ENCODE results near the gene ESPL1.
A peak's percentile ranks its signal among the peaks of the same experiment; 100 is the strongest.
"Not testable (repeated sequence)": the region's sequence is repeated elsewhere in the genome, so short reads cannot be mapped to it uniquely, and the experiment has no call there.

Gene ESPL1

GRCh38 chr12:53300187-53300586 is 32.1 kb downstream of the ESPL1 start:
- peak; percentile 31 for DNase-seq (ENCODE audit: low read depth)

DNA sequence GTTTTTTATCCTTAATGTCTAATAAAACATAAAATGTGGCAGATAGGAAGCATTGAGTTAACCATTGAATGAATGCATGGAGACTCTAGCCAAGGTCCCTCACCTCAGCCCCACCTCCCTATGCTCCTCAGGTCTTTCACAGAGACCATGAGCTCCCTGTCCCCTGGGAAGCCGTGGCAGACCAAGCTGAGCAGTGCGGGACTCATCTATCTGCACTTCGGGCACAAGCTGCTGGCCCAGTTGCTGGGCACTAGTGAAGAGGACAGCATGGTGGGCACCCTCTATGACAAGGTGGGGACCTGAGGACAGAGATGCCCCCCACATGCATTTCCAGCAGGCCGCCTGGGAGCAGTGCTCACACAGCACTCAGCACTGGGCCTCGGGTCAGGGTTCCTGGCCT is 34.8 kb downstream of the ESPL1 start:
- DNase-seq (ENCODE audit: low read depth): no peak

GRCh38 chr12:53306826-53307225 is 38.7 kb downstream of the ESPL1 start:
- DNase-seq (ENCODE audit: low read depth): no peak

GRCh38 chr12:53308276-53308675 is 40.2 kb downstream of the ESPL1 start:
- DNase-seq (ENCODE audit: low read depth): no peak

DNA sequence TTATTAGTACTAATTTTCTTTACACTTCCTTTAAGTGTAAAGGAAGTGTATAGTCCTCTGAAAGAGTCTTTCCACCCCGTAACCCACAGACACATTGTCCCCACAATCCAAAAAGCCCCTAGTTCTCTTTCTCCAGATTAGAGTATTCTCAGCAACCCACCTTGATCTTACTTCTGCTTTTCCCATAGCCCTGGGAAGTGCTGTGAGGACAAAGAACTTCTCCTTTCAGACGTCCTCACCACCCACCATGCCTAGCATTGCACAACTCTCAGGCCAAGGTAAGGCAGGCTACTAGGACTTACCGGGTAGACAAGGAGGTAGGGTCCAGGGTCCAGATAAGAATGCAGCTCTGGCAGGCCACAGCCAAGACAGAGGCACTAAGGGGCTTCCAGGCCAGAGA is 45.9 kb downstream of the ESPL1 start:
- no peak for DNase-seq (ENCODE audit: low read depth)

DNA sequence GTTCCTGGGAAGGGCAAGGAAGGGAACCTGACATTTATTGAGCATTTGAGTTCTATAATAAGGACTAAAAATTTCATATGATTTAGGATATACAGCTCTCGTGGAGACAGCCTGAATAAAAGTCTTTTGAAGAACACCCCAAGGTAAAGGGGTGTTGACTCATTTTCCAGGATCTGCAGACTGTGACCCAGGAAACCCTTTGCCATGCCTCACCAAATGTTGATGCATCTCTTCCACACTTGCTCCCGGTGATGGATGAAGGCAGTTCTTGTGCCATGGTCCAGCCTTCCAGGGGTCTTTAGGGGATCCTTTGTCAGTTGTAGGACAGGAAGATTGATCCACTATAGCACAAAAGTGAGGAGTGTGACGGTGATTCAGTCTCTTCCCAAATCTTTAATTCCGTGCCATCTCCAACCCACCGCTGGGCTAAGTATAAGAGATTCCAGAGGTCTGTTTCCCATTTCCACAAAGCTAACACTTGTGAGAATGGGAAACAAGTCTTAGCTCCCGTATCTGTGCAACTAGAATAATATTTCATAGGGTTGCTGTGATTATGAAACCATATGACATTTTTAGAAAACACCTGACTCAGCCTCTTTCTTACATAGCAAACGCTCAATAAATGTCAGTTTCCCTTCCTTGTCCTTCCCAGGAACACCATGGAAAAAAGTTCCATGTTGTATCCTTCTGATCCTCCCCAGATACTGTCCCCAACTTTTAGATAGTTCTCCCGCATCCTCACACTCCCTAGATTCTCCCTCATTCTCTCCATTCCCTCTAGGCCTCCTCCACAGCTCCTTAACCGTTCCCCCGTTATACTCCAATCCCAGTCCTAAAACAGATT is 52.5 kb downstream of the ESPL1 start:
- no peak for DNase-seq (ENCODE audit: low read depth)

- no peak for DNase-seq (ENCODE audit: low read depth)
Measured at GRCh38 chr12:53324113-53324778, 56.1 kb downstream of the ESPL1 start.

DNA sequence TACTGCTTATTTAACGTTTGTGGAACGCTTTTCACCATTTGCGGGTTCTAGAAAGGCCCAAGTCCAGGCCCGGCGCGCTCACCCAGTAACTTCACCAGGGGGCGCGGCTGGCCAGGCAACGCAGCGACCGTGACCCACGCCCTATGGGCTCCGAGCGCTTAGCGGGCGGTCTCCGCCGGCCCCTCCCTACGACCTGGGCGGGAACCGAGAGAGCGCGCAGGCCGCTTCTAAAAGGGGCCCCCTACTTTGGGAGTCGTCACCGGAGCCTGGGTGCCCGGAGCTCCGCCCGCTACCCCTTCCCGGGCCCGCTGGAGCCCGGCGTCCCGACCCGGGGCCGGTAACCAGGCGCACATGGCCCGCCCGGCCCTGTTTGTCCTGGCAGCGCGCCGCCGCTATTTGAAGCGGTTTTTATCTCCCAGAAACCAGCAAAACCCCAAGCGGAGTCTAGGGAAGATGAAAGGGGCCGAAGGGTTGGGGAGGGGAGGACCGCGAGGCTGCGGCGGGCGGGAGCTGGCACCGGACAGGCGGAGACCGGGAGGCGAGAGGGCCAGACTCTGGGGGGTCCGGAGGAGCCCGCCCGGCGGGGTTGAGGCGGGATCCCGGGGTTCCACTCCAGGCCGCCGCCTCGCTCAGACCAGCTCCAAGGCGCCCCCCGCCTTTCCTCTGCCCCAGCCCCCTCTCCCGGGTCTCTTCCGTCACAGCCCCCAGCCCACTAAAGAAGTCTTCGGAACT is 56.8 kb downstream of the ESPL1 start:
- no peak for DNase-seq (ENCODE audit: low read depth)

DNA sequence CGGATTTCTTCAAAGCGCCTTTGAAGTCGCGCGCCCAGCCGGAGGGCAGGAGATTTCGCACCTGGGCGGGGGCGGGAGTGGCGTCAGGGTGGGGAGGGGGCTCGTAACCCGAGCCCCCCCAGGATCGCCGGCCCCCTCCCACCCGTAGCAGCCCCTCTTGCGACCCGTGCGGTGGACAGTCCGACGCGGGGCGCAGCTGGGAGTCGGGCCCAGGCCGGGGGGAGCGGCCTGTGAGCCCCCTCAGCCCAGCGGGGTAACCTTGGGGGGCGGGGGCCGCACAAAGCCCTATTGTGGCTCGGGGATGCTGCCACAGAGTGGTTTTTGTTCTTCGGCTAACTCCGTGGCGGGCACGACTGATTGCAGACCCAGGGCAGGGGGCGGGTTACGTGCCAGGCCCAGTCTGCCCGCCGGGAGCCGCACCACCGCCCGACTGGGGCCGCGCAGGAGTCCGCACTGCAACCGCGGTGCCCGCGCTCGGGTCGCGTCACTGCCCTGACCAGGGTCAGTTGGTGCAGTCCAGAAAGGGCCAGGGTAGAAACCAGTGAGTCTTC is 57.5 kb downstream of the ESPL1 start:
- no peak for DNase-seq (ENCODE audit: low read depth)

DNA sequence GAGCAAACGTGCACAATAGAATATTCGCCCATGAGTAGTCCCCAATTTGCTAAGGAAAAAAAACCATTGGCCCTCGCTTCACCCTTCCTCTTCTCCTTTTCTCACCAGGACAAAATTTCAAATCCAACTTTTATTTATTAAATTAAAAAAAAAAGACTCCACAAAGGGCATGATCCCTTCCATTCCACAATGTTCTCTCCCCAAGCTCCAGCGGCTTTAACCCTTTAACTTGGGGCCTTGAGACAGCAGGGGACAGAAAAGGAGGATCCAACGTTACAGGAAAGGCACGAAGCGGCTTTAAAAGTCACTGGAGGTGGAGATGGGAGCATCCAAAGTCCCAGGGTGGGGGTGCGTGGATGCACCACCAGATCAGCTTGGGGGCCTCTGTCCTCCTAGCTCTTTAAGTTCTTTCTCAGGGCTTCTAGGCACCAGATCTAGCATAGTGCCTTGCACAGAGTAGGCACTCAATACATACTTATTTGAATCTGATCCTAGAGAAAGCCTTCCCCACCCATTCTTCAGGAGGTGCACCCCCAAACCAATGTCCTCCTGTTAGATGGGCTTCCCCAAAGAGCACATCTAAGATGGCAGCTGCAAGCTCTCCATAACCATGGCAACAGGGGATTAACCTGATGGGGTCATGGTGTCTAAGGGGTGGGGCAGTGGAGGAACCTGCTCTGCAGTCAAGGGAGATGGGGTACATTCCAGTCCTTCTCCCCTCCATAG is 58.5 kb downstream of the ESPL1 start:
- no peak for DNase-seq (ENCODE audit: low read depth)

GRCh38 chr12:53327435-53328042 is 59.4 kb downstream of the ESPL1 start:
- DNase-seq (ENCODE audit: low read depth): no peak

DNA sequence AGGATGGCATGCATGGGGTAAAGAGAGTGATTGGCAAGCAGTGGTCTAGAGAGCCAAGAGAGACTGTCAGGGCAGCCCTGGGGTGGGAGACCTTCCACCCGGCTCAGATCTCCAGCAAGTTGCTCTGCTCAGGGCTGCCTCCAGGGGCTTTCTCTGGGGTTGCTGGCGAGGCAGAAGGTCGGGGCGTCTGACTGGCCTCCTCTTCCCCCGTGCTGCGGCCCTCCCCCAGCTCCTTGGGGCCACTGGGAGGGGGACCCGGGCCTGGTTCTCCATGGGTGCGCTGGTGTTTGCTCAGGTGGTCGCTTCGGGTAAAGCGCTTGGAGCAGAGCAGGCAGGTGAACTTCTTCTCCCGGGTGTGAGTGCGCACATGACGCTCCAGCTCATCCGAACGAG is 59.9 kb downstream of the ESPL1 start:
- DNase-seq (ENCODE audit: low read depth): no peak

DNA sequence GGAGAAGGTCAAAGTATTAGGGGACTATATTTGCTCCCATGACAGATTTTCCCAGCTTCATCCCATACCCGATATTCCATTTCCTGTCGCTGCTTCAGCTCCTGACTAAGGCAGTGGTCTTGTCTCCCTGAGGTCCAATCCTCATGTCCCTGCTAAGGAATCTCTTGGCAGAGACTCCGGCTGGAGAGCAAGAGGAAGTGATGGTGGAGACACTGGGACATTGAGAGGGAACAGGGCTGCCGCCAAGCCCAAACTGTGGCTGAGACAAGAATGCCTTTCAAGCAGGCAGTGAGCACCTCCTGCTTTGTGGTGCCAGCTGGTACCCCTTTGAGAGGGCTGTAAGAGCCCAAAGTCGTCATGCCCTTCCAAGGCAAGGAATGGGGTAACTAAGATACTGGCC is 62.6 kb downstream of the ESPL1 start:
- no peak for DNase-seq (ENCODE audit: low read depth)

GRCh38 chr12:53332339-53332738 is 64.2 kb downstream of the ESPL1 start:
- not testable (repeated sequence) for DNase-seq (ENCODE audit: low read depth)

DNA sequence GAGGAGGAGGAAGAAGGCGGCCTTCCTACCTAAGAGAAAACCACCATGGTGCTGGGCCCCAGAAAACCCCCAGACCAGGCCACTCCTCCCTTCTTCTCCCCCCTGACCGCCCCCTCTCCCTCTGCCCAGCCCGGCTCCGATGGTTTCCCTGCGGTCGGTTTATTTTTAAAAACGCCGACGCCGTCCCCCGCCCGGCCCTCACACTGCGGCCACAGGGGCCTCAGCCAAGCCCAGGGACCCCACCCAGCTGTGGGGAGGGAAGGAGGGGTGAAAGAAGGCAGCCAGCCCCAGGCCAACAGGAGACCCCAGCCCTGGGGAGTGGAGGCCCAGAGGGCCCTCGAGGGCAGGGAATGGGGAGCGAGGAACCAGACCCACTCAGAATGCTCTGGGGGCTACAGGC is 64.6 kb downstream of the ESPL1 start:
- no peak for DNase-seq (ENCODE audit: low read depth)

GRCh38 chr12:53333289-53333688 is 65.2 kb downstream of the ESPL1 start:
- no peak for DNase-seq (ENCODE audit: low read depth)

GRCh38 chr12:53333845-53334244 is 65.7 kb downstream of the ESPL1 start:
- DNase-seq (ENCODE audit: low read depth): no peak

DNA sequence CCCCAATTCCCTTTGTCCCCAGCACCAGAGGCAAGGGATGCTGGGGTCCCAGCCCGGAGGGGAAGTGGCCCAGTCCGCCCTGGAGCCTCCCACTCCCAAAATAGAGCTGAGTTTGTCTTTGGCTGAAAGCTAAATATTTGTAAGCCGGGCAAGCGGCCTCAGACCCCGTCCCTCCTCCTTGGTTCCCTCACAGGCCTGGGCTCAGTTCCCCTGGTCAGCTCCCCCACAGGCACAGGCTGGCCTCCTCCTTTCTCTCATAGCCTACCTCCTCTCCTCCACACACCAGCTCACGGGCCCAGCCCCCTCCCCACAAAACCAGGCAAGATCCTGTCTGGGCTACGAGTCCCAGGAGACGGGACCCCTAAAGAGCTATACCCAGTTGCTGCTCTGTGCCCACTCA is 66.7 kb downstream of the ESPL1 start:
- no peak for DNase-seq (ENCODE audit: low read depth)

DNA sequence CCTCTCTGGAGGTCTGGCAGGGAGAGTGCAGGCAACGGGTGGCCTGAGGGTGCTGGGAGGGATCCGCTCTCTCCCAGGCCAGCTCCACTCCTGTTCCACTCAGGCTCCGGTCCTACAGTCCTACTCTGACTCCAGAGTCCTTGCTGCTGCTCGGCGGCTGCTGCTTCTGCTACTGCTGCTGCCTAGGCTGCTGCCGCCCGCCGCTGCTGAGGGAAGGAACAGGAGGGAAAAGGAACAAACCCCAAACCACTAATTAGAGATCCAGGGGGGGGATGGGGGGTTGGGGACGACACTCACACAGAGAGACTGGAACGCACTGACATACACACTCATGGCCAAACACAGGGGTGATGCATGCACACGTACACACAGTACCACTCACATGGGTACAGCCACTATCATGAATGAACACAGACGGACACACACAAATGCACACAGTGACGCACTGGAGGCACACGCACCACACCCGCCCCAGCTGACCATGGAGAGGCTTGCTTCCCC is 68.1 kb downstream of the ESPL1 start, which contains the start of gene SP7:
Gene SP7, minus strand, starts transcription at position 174 of the 501 bp plus-strand sequence. CDS start 708 bp downstream, outside the sequence.
- DNase-seq (ENCODE audit: low read depth): no peak

- DNase-seq (ENCODE audit: low read depth): no peak
Measured at GRCh38 chr12:53338017-53338416, 69.9 kb downstream of the ESPL1 start.

DNA sequence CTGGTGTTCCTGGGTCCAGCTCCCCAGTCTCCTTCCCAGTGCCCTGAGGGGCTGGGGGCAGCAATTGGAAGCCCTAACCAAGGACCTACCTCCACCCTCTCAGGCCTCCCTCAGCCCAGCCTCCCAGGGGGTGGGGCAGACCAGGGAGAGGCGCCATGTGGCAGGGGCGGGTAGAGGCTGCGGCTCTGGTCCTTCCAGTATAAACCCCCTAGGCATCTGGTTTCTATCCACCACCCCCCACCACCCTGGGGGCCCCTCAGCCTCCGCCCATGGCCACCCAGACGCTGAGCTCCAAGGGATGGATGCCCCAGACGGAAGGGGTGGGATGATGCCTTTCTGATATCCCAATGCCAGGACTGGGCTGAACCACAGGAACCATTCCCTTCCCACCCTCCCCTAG is 70.8 kb downstream of the ESPL1 start:
- no peak for DNase-seq (ENCODE audit: low read depth)

Data from non-pigmented ciliary epithelial cell (primary cell).